A549 (cell line): ENCODE data around the gene KIF18A. TPM values are rescaled to one million over a fixed set of nuclear protein-coding genes. Genes with fewer than 3 reads are reported as not detected.
A peak's percentile ranks its signal among the peaks of the same experiment; 100 is the strongest.

ENCODE experiments used
- ATAC-seq, 2 experiments: fragments of 200-7000 bp in 1 of 2; fragments of >200 bp in 1 of 2; cut with Nextera tagmentation in 1 of 2; cut with Tn5 transposase in 1 of 2; 3 replicates each; pipeline versions ENCODE4 v1.8.0 to v1.9.1; 2018 to 2020; ENCODE audit warnings: mild to moderate bottlenecking in 1 of 2, moderate library complexity in 1 of 2
- CTCF ChIA-PET: fragments of 300-600 bp; sonication (Branson Sonifier 250); formaldehyde crosslinking; extraction: SDS; loops from one replicate; lab custom pipeline; 2021; ENCODE audit warnings: antibody characterized with exemption, inconsistent platforms; lab: Yijun Ruan, JAX
- POLR2A ChIA-PET: fragments of 350-600 bp; formaldehyde crosslinking; extraction: SDS; loops from one replicate; lab custom pipeline; 2021; ENCODE audit warnings: antibody characterized with exemption, inconsistent platforms; lab: Yijun Ruan, JAX
- DNase-seq, 2 experiments: peaks; one replicate each; pipeline versions ENCODE4 v3.0.0 to v3.0.0-alpha.2; 2011 to 2016; ENCODE audit warnings: low read depth in 1 of 2, low spot score in 1 of 2
- FAIRE-seq: peaks from 2 replicates; lab custom pipeline; 2011; peaks lifted over from hg19 to GRCh38; lab: Jason Lieb, UNC
- H3K27ac ChIP-seq, 2 experiments: fragments of >200 bp; sonication (Bioruptor Twin); formaldehyde crosslinking; 3 replicates each; pipeline ENCODE4 v1.5.1; 2016 to 2017
- H3K4me1 ChIP-seq: fragments of >200 bp; sonication (Bioruptor Twin); formaldehyde crosslinking; 3 replicates; pipeline ENCODE4 v1.6.1; 2016
- H3K4me2 ChIP-seq: fragments of >200 bp; sonication (Bioruptor Twin); formaldehyde crosslinking; 3 replicates; pipeline ENCODE4 v1.6.1; 2016
- H3K4me3 ChIP-seq: fragments of >200 bp; sonication (Bioruptor Twin); formaldehyde crosslinking; 3 replicates; pipeline ENCODE4 v1.5.1; 2016
- H3K9me3 ChIP-seq: fragments of >200 bp; sonication (Bioruptor Twin); formaldehyde crosslinking; 3 replicates; pipeline ENCODE4 v1.6.1; 2016
- BCL3 ChIP-seq: fragments of >200 bp; sonication (Bioruptor Twin); formaldehyde crosslinking; IDR thresholded peaks from 3 replicates; pipeline ENCODE4 v1.6.1; 2016
- CEBPB ChIP-seq, 2 experiments: fragments of >200 bp in 1 of 2; sonication (Bioruptor Twin) in 1 of 2; formaldehyde crosslinking in 1 of 2; IDR thresholded peaks; 2 replicates each; pipeline ENCODE4 v1.6.1; 2012 to 2016
- CHD2 ChIP-seq: fragments of 150-350 bp; IDR thresholded peaks from 2 replicates; pipeline ENCODE4 v1.6.1; 2014; ENCODE audit warnings: low read length; ENCODE audit not compliant: partially characterized antibody
- EHF ChIP-seq: fragments of 250-450 bp; sonication (Bioruptor Pico); IDR thresholded peaks from 2 replicates; pipeline ENCODE4 v1.5.0; 2020; ENCODE audit warnings: mild to moderate bottlenecking
- ELK1 ChIP-seq: fragments of 150-350 bp; IDR thresholded peaks from 2 replicates; pipeline ENCODE4 v1.6.1; 2014; ENCODE audit warnings: low read depth, mild to moderate bottlenecking, low read length
- ESRRA ChIP-seq: fragments of 150-350 bp; IDR thresholded peaks from 2 replicates; pipeline ENCODE4 v1.6.1; 2014; ENCODE audit warnings: mild to moderate bottlenecking, low read length, borderline replicate concordance
- FOXS1 ChIP-seq: fragments of 250-450 bp; sonication (Bioruptor Pico); IDR thresholded peaks from 2 replicates; pipeline ENCODE4 v1.5.0; 2020; ENCODE audit warnings: mild to moderate bottlenecking, moderate library complexity
- HES2 ChIP-seq: fragments of >200 bp; sonication (Bioruptor Twin); formaldehyde crosslinking; IDR thresholded peaks from 2 replicates; pipeline ENCODE4 v1.6.1; 2016
- HOXB13 ChIP-seq: fragments of 250-450 bp; sonication (Bioruptor Pico); IDR thresholded peaks from 2 replicates; pipeline ENCODE4 v1.5.0; 2020; ENCODE audit warnings: low read depth, mild to moderate bottlenecking, moderate library complexity
- HOXB5 ChIP-seq: fragments of 250-450 bp; sonication (Bioruptor Pico); IDR thresholded peaks from 2 replicates; pipeline ENCODE4 v1.5.0; 2020; ENCODE audit warnings: mild to moderate bottlenecking, moderate library complexity
- JUNB ChIP-seq: fragments of >200 bp; sonication (Bioruptor Twin); formaldehyde crosslinking; IDR thresholded peaks from 2 replicates; pipeline ENCODE4 v1.6.1; 2016
- KDM1A ChIP-seq: fragments of 200-600 bp; sonication (generic); IDR thresholded peaks from 2 replicates; pipeline ENCODE4 v1.6.1; 2016; ENCODE audit warnings: low read depth, mild to moderate bottlenecking
- KDM5A ChIP-seq: fragments of 200-600 bp; sonication (generic); IDR thresholded peaks from 2 replicates; pipeline ENCODE4 v1.6.1; 2016; ENCODE audit warnings: antibody characterized with exemption, mild to moderate bottlenecking
- MAFK ChIP-seq: fragments of 450-650 bp; IDR thresholded peaks from 2 replicates; pipeline ENCODE4 v1.6.1; 2014; ENCODE audit not compliant: partially characterized antibody
- MAZ ChIP-seq: fragments of 150-350 bp; IDR thresholded peaks from 2 replicates; pipeline ENCODE4 v1.6.1; 2014; ENCODE audit warnings: antibody characterized with exemption, low read depth, low read length, borderline replicate concordance
- MYC ChIP-seq: IDR thresholded peaks from 2 replicates; pipeline ENCODE4 v1.6.1; 2012; ENCODE audit warnings: mild to moderate bottlenecking, inconsistent platforms, low read length, improper control_type of control experiment, borderline replicate concordance
- NFE2L2 ChIP-seq: fragments of 150-350 bp; conservative IDR thresholded peaks from 2 replicates; pipeline ENCODE4 v1.6.1; 2014; ENCODE audit warnings: low read length
- PBX3 ChIP-seq: IDR thresholded peaks from 2 replicates; pipeline ENCODE4 v1.6.1; 2012
- PHF8 ChIP-seq: fragments of 200-600 bp; sonication (generic); IDR thresholded peaks from 2 replicates; pipeline ENCODE4 v1.6.1; 2016; ENCODE audit warnings: low read depth, mild to moderate bottlenecking, antibody characterized with exemption, moderate library complexity, borderline replicate concordance
- RAD21 ChIP-seq, 2 experiments: fragments of >200 bp in 1 of 2; sonication (Bioruptor Twin) in 1 of 2; formaldehyde crosslinking in 1 of 2; IDR thresholded peaks in 1 of 2; conservative IDR thresholded peaks in 1 of 2; 2 replicates in 1 of 2; 3 replicates in 1 of 2; pipeline ENCODE4 v1.6.1; 2012 to 2018; ENCODE audit warnings: inconsistent platforms in 1 of 2
- RARB ChIP-seq: fragments of 250-450 bp; sonication (Bioruptor Pico); IDR thresholded peaks from 2 replicates; pipeline ENCODE4 v1.8.0; 2021; ENCODE audit warnings: mild to moderate bottlenecking, moderate library complexity
- RCOR1 ChIP-seq: fragments of 150-350 bp; IDR thresholded peaks from 2 replicates; pipeline ENCODE4 v1.6.1; 2014; ENCODE audit warnings: antibody characterized with exemption, low read length, low read depth
- RNF2 ChIP-seq: fragments of 200-600 bp; sonication (generic); IDR thresholded peaks from 2 replicates; pipeline ENCODE4 v1.6.1; 2016; ENCODE audit warnings: low read depth, mild to moderate bottlenecking, antibody characterized with exemption, moderate library complexity, borderline replicate concordance
- SMC3 ChIP-seq: fragments of >200 bp; sonication (Bioruptor Twin); formaldehyde crosslinking; IDR thresholded peaks from 3 replicates; pipeline ENCODE4 v1.6.1; 2018; ENCODE audit warnings: inconsistent platforms
- SREBF2 ChIP-seq: fragments of 450-650 bp; IDR thresholded peaks from 2 replicates; pipeline ENCODE4 v1.6.1; 2014; ENCODE audit warnings: mild to moderate bottlenecking, moderate library complexity
- TFCP2L1 ChIP-seq: fragments of 250-450 bp; sonication (Bioruptor Pico); IDR thresholded peaks from 2 replicates; pipeline ENCODE4 v1.5.0; 2021; ENCODE audit warnings: mild to moderate bottlenecking
- ZFP36 ChIP-seq: fragments of 450-650 bp; IDR thresholded peaks from 2 replicates; pipeline ENCODE4 v1.6.1; 2014; ENCODE audit warnings: borderline replicate concordance; ENCODE audit not compliant: partially characterized antibody
- ZNF302 ChIP-seq: fragments of 250-450 bp; sonication (Bioruptor Pico); IDR thresholded peaks from 2 replicates; pipeline ENCODE4 v1.9.0; 2021; ENCODE audit warnings: inconsistent platforms, mild to moderate bottlenecking, moderate library complexity
- WGBS: methylation state at CpG from one replicate; pipeline ENCODE4 v1.1.6; 2017; ENCODE audit errors: missing lambda C conversion rate; 5-methylcytosine and 5-hydroxymethylcytosine counted together
- polyA plus RNA-seq, 4 experiments: library from polyadenylated mRNA; depleted of rRNA in 3 of 4; stranded (reverse); fragments of >200 nt; fragmentation: RNase III in 1 of 4; extraction: RNeasy Plus Mini Kit Qiagen cat#74134 plus additional on column Dnase treatment in 1 of 4; gene quantifications; 2 replicates in 3 of 4; 3 replicates in 1 of 4; pipeline ENCODE4 v1.2.3, GENCODE V29; 2011 to 2017

Gene KIF18A
- polyA plus RNA-seq, 2 of the 4 experiments (the other 2 are of a cell fraction), result 24.8 to 47.2 TPM

- TF ChIP-seq RCOR1, result no peak
- TF ChIP-seq JUNB, result peak; percentile 90
- no peak for TF ChIP-seq MAZ
- peak; percentile 40 to 83; a peak in 3 of 4 replicates for TF ChIP-seq CEBPB (IDR thresholded peaks at IDR 0.05)
- no peak for TF ChIP-seq KDM5A
- no peak for TF ChIP-seq NFE2L2
- TF ChIP-seq HES2, result no peak
- no peak for TF ChIP-seq MYC
- no peak for TF ChIP-seq BCL3
- TF ChIP-seq ZFP36, result no peak
- no peak for TF ChIP-seq ZNF302
Observed at GRCh38 chr11:28146123-28146751, 38.3 kb upstream of the KIF18A start (continued).

- TF ChIP-seq ELK1, result no peak
- no peak for TF ChIP-seq HOXB5
- no peak for TF ChIP-seq MAFK
- TF ChIP-seq CHD2, result no peak
- no peak for TF ChIP-seq SREBF2
- TF ChIP-seq EHF (CRISPR knock-in tag), result no peak
- TF ChIP-seq TFCP2L1, result no peak
- no peak for TF ChIP-seq PHF8
- TF ChIP-seq SMC3, result no peak
- no peak for TF ChIP-seq MYC
- TF ChIP-seq JUNB, result no peak
- no peak for TF ChIP-seq KDM1A
- TF ChIP-seq, all 56 proteins: peak for 0
- ATAC-seq (no peak), FAIRE-seq (no peak), DNase-seq (no peak)
- peak overlapping the region; percentile 25 to 82; a peak in 4 of 6 replicates for H3K27ac ChIP-seq
- no peaks in the 10 kb centered on the region for H3K9me3 ChIP-seq
- CTCF ChIA-PET, result no interaction called here
- no peak overlapping the region for H3K4me2 ChIP-seq
- H3K4me1 ChIP-seq, result peaks cover 26% of the 10 kb centered on the region
- no peak overlapping the region for H3K4me3 ChIP-seq
- POLR2A ChIA-PET, result no interaction called here
- WGBS, result 95% methylated on average over 2 of the region's 2 CpGs
Observed at GRCh38 chr11:28144808-28145207, 36.9 kb upstream of the KIF18A start.

- Histone ChIP-seq H3K27ac (no peak overlapping the region), H3K4me1 (peaks cover 26% of the 10 kb centered on the region), H3K9me3 (0 out of 3 replicates have a peak, but pooled peaks cover 4% of the 10 kb centered on the region), H3K4me3 (no peak overlapping the region), H3K4me2 (no peak overlapping the region)
- ChIA-PET CTCF (interaction anchor here (1.4 kb wide), 1 partner anchor 11 kb away, joined by 3 read pairs; no protein-coding TSS in a partner anchor), POLR2A (no interaction called here)
- no peak for FAIRE-seq
- ATAC-seq, result no peak
- TF ChIP-seq RARB (CRISPR knock-in tag) (no peak), RAD21 (conservative IDR thresholded peaks at IDR 0.05 in 1 of 2, IDR thresholded peaks at IDR 0.05 in 1 of 2) (no peak), PBX3 (no peak), HOXB13 (CRISPR knock-in tag) (no peak), SREBF2 (no peak), FOXS1 (CRISPR knock-in tag) (no peak), ESRRA (no peak), PHF8 (no peak), RNF2 (no peak), BCL3 (no peak)
- no peak for DNase-seq
- WGBS, result 100% methylated on average over 1 of the region's 1 CpG
Observed at GRCh38 chr11:28142724-28143123, 34.8 kb upstream of the KIF18A start.
